HG02678 (cell line): ENCODE measurements around the gene NINL.
"Not testable (repeated sequence)": the region's sequence is repeated elsewhere in the genome, so short reads cannot be mapped to it uniquely, and the experiment has no call there.

Experiments
- ATAC-seq: cut with Tn5 transposase; IDR thresholded peaks from one replicate; pipeline ENCODE4 v1.9.1; 2021; ENCODE audit warnings: mild to moderate bottlenecking, moderate library complexity; ENCODE audit not compliant: unreplicated experiment

The NINL gene

GRCh38 chr20:25507385-25508082 is 77.8 kb downstream of the NINL start:
- ATAC-seq: no peak

- ATAC-seq: no peak
Observed at GRCh38 chr20:25504366-25505135, 80.8 kb downstream of the NINL start.

GRCh38 chr20:25503936-25504335 is 81.4 kb downstream of the NINL start:
- ATAC-seq: no peak

GRCh38 chr20:25503051-25503639 is 82.2 kb downstream of the NINL start:
- ATAC-seq: not testable (repeated sequence)

- no peak for ATAC-seq
Observed at GRCh38 chr20:25500880-25501351, 84.4 kb downstream of the NINL start.

- no peak for ATAC-seq
Observed at GRCh38 chr20:25499855-25500434, 85.4 kb downstream of the NINL start.

- ATAC-seq: no peak
Observed at GRCh38 chr20:25499031-25499430, 86.3 kb downstream of the NINL start.

- ATAC-seq: no peak
Observed at GRCh38 chr20:25498280-25498606, 87.1 kb downstream of the NINL start.

GRCh38 chr20:25497586-25498279 is 87.6 kb downstream of the NINL start:
- no peak for ATAC-seq

- ATAC-seq: no peak
Observed at GRCh38 chr20:25496968-25497401, 88.3 kb downstream of the NINL start.

- ATAC-seq: no peak
Observed at GRCh38 chr20:25496165-25496967, 89.0 kb downstream of the NINL start.

- no peak for ATAC-seq
Observed at GRCh38 chr20:25495189-25495824, 90.0 kb downstream of the NINL start.

- ATAC-seq: no peak
Observed at GRCh38 chr20:25494506-25495188, 90.7 kb downstream of the NINL start.

- ATAC-seq: no peak
Observed at GRCh38 chr20:25493748-25494505, 91.4 kb downstream of the NINL start.

GRCh38 chr20:25493137-25493536 is 92.2 kb downstream of the NINL start:
- ATAC-seq: no peak

GRCh38 chr20:25491446-25492038 is 93.8 kb downstream of the NINL start:
- ATAC-seq: no peak

GRCh38 chr20:25490656-25491445 is 94.5 kb downstream of the NINL start:
- ATAC-seq: no peak
